H1 (cell line): ENCODE data around the gene F11R. TPM values are rescaled to one million over a fixed set of nuclear protein-coding genes. Genes with fewer than 3 reads are reported as not detected.

Source experiments
- CTCF ChIA-PET: fragments of 300-600 bp; sonication (Branson Sonifier 250); formaldehyde crosslinking; loops from one replicate; lab custom pipeline; 2021; ENCODE audit not compliant: partially characterized antibody; lab: Charles Lee
- POLR2A ChIA-PET: fragments of 300-600 bp; sonication (Branson Sonifier 250); formaldehyde crosslinking; loops from one replicate; lab custom pipeline; 2021; ENCODE audit warnings: inconsistent platforms; ENCODE audit not compliant: partially characterized antibody; lab: Charles Lee
- DNase-seq, 2 experiments: peaks; one replicate each; pipeline versions ENCODE4 v3.0.0 to v3.0.0-alpha.2; 2010 to 2022; ENCODE audit warnings: low spot score in 2 of 2, low read depth in 1 of 2, mixed read lengths in 1 of 2
- FAIRE-seq: peaks from 2 replicates; lab custom pipeline; 2011; peaks lifted over from hg19 to GRCh38; lab: Jason Lieb, UNC
- H2AFZ ChIP-seq: 2 replicates; pipeline ENCODE4 v1.8.1; 2012; ENCODE audit warnings: low read length, inconsistent platforms
- H2AK5ac ChIP-seq: 2 replicates; pipeline ENCODE4 v1.6.1; 2013; ENCODE audit warnings: low read depth, low read length
- H2BK120ac ChIP-seq: replicated peaks from 2 replicates; pipeline ENCODE3; 2013; ENCODE audit warnings: low read depth, low read length, inconsistent platforms
- H2BK12ac ChIP-seq: 2 replicates; pipeline ENCODE4 v1.6.1; 2013; ENCODE audit warnings: low read depth, low read length
- H2BK15ac ChIP-seq: 2 replicates; pipeline ENCODE4 v1.6.1; 2013; ENCODE audit warnings: low read length
- H2BK20ac ChIP-seq: 2 replicates; pipeline ENCODE4 v1.6.1; 2013; ENCODE audit warnings: low read length
- H2BK5ac ChIP-seq: 2 replicates; pipeline ENCODE4 v1.6.1; 2013; ENCODE audit warnings: low read depth, low read length
- H3K14ac ChIP-seq: 2 replicates; pipeline ENCODE4 v1.6.1; 2013; ENCODE audit warnings: inconsistent platforms; ENCODE audit not compliant: insufficient read length
- H3K18ac ChIP-seq: 2 replicates; pipeline ENCODE4 v1.6.1; 2013; ENCODE audit warnings: low read length; ENCODE audit errors: extremely low read depth
- H3K23ac ChIP-seq: 2 replicates; pipeline ENCODE4 v1.6.1; 2013; ENCODE audit warnings: inconsistent platforms; ENCODE audit not compliant: insufficient read length
- H3K23me2 ChIP-seq: 2 replicates; pipeline ENCODE4 v1.6.1; 2013; ENCODE audit warnings: low read depth, low read length
- H3K27ac ChIP-seq: 2 replicates; pipeline ENCODE4 v1.6.1; 2011; ENCODE audit warnings: low read depth, low read length, inconsistent platforms
- H3K27me3 ChIP-seq, 4 experiments: replicated peaks in 1 of 4; 1 replicate in 1 of 4; 2 replicates in 3 of 4; pipeline versions ENCODE4 v1.6.1 to v1.8.1; 2011 to 2013; ENCODE audit warnings: low read length in 3 of 4, mild to moderate bottlenecking in 3 of 4, inconsistent platforms in 2 of 4, mixed read lengths in 2 of 4, moderate library complexity in 1 of 4; ENCODE audit not compliant: control insufficient read depth in 3 of 4, insufficient read depth in 3 of 4; ENCODE audit errors: extremely low read depth in 1 of 4
- H3K36me3 ChIP-seq, 4 experiments: 2 replicates each; pipeline versions ENCODE4 v1.6.1 to v1.8.1; 2011 to 2013; ENCODE audit warnings: mild to moderate bottlenecking in 4 of 4, low read length in 3 of 4, moderate library complexity in 2 of 4, control low read depth in 1 of 4, inconsistent platforms in 1 of 4; ENCODE audit not compliant: insufficient read depth in 4 of 4, control insufficient read depth in 2 of 4
- H3K4ac ChIP-seq: replicated peaks from 2 replicates; pipeline ENCODE3; 2013; ENCODE audit warnings: low read length, low read depth, mixed read lengths, inconsistent platforms; ENCODE audit not compliant: insufficient read length
- H3K4me1 ChIP-seq, 4 experiments: replicated peaks in 1 of 4; 1 replicate in 1 of 4; 2 replicates in 3 of 4; pipeline versions ENCODE4 v1.6.1 to v1.8.1; 2011 to 2013; ENCODE audit warnings: low read length in 3 of 4, inconsistent platforms in 2 of 4, mixed read lengths in 1 of 4; ENCODE audit not compliant: insufficient read depth in 4 of 4, control insufficient read depth in 3 of 4
- H3K4me2 ChIP-seq, 2 experiments: 2 replicates each; pipeline versions ENCODE4 v1.6.1 to v1.8.1; 2011 to 2013; ENCODE audit warnings: low read depth in 2 of 2, low read length in 2 of 2, control low read depth in 1 of 2, inconsistent platforms in 1 of 2, mild to moderate bottlenecking in 1 of 2; ENCODE audit not compliant: insufficient read depth in 1 of 2
- H3K4me3 ChIP-seq, 4 experiments: fragments of 200-600, 300-600 bp in 1 of 4; sonication (generic), shearing (Covaris generic), sonication (Bioruptor Twin) in 1 of 4; 2 replicates each; pipeline versions ENCODE4 v1.5.1 to v1.8.1; 2011 to 2016; ENCODE audit warnings: low read length in 4 of 4, low read depth in 3 of 4, control low read depth in 2 of 4, inconsistent platforms in 2 of 4, mild to moderate bottlenecking in 2 of 4, mixed read lengths in 1 of 4, moderate library complexity in 1 of 4; ENCODE audit not compliant: insufficient read depth in 2 of 4; ENCODE audit errors: extremely low read depth in 1 of 4
- H3K56ac ChIP-seq: replicated peaks from 2 replicates; pipeline ENCODE3; 2013; ENCODE audit warnings: low read depth, mild to moderate bottlenecking, mixed read lengths, low read length, inconsistent platforms; ENCODE audit not compliant: insufficient read length
- H3K79me1 ChIP-seq: 2 replicates; pipeline ENCODE4 v1.6.1; 2013; ENCODE audit warnings: low read depth, low read length, control low read depth
- H3K79me2 ChIP-seq, 2 experiments: 2 replicates each; pipeline versions ENCODE4 v1.6.1 to v1.8.1; 2012 to 2013; ENCODE audit warnings: low read length in 2 of 2, mild to moderate bottlenecking in 2 of 2, inconsistent platforms in 1 of 2; ENCODE audit not compliant: insufficient read depth in 2 of 2, control insufficient read depth in 1 of 2
- H3K9ac ChIP-seq, 4 experiments: replicated peaks in 1 of 4; 1 replicate in 1 of 4; 2 replicates in 3 of 4; pipeline versions ENCODE4 v1.6.1 to v1.8.1; 2011 to 2013; ENCODE audit warnings: low read depth in 3 of 4, low read length in 3 of 4, control low read depth in 2 of 4, mild to moderate bottlenecking in 2 of 4, moderate library complexity in 2 of 4, inconsistent platforms in 1 of 4; ENCODE audit errors: extremely low read depth in 1 of 4
- H3K9me3 ChIP-seq, 2 experiments: 2 replicates each; pipeline versions ENCODE4 v1.6.1 to v1.8.1; 2012 to 2013; ENCODE audit warnings: mild to moderate bottlenecking in 2 of 2, moderate library complexity in 2 of 2, control low read depth in 1 of 2, inconsistent platforms in 1 of 2, low read depth in 1 of 2, low read length in 1 of 2, mixed read lengths in 1 of 2; ENCODE audit not compliant: insufficient read depth in 2 of 2
- H4K20me1 ChIP-seq, 2 experiments: replicated peaks in 1 of 2; 2 replicates each; pipeline versions ENCODE3 to v1.8.1; 2011 to 2013; ENCODE audit warnings: inconsistent platforms in 2 of 2, low read length in 2 of 2, mild to moderate bottlenecking in 1 of 2; ENCODE audit not compliant: insufficient read depth in 2 of 2, control insufficient read depth in 1 of 2
- H4K5ac ChIP-seq: 2 replicates; pipeline ENCODE4 v1.6.1; 2013; ENCODE audit warnings: low read length, low read depth, mixed read lengths, inconsistent platforms; ENCODE audit not compliant: insufficient read length
- H4K8ac ChIP-seq: 2 replicates; pipeline ENCODE4 v1.8.0; 2013; ENCODE audit warnings: mild to moderate bottlenecking, moderate library complexity, low read length, inconsistent platforms; ENCODE audit not compliant: insufficient read depth; ENCODE audit errors: extremely low read depth
- H4K91ac ChIP-seq: replicated peaks from 2 replicates; pipeline ENCODE3; 2013; ENCODE audit warnings: low read length, mixed read lengths, inconsistent platforms; ENCODE audit not compliant: insufficient read length
- BACH1 ChIP-seq: IDR thresholded peaks from 2 replicates; pipeline ENCODE4 v1.6.1; 2012; ENCODE audit warnings: low read length, improper control_type of control experiment
- CEBPB ChIP-seq: IDR thresholded peaks from 2 replicates; pipeline ENCODE4 v1.6.1; 2012; ENCODE audit warnings: low read depth, low read length
- EZH2 ChIP-seq: fragments of 200-600 bp; sonication (generic); IDR thresholded peaks from 2 replicates; pipeline ENCODE4 v1.7.1; 2012; ENCODE audit warnings: low read depth, mild to moderate bottlenecking, moderate library complexity, low read length, inconsistent platforms; ENCODE audit not compliant: severe bottlenecking
- HDAC6 ChIP-seq: IDR thresholded peaks from one replicate; pipeline ENCODE4 v1.7.1; 2012; ENCODE audit warnings: low read depth, mild to moderate bottlenecking, inconsistent platforms, low read length, moderate library complexity
- MAFK ChIP-seq: IDR thresholded peaks from 2 replicates; pipeline ENCODE4 v1.6.1; 2012; ENCODE audit warnings: low read depth, mild to moderate bottlenecking, improper control_type of control experiment, low read length
- MAX ChIP-seq: IDR thresholded peaks from 2 replicates; pipeline ENCODE4 v1.6.1; 2012; ENCODE audit warnings: inconsistent platforms
- NANOG ChIP-seq: IDR thresholded peaks from 2 replicates; pipeline ENCODE4 v1.6.1; 2011; ENCODE audit warnings: low read length, low read depth, mild to moderate bottlenecking, inconsistent platforms; ENCODE audit not compliant: insufficient read depth, poor library complexity, severe bottlenecking
- POU5F1 ChIP-seq: IDR thresholded peaks from 2 replicates; pipeline ENCODE4 v1.6.1; 2011; ENCODE audit warnings: low read depth, mild to moderate bottlenecking, low read length, moderate library complexity
- RAD21 ChIP-seq, 2 experiments: IDR thresholded peaks in 1 of 2; conservative IDR thresholded peaks in 1 of 2; 2 replicates each; pipeline ENCODE4 v1.6.1; 2011; ENCODE audit warnings: low read depth in 2 of 2, low read length in 2 of 2, improper control_type of control experiment in 1 of 2, inconsistent platforms in 1 of 2, mild to moderate bottlenecking in 1 of 2, moderate library complexity in 1 of 2
- RNF2 ChIP-seq: fragments of 200-900, 300-1000 bp; sonication (generic); IDR thresholded peaks from 2 replicates; pipeline ENCODE4 v1.7.1; 2016; ENCODE audit warnings: borderline replicate concordance, low read depth, mild to moderate bottlenecking, antibody characterized with exemption, low read length; ENCODE audit not compliant: poor library complexity, severe bottlenecking; ENCODE audit errors: missing control alignments
- SIN3A ChIP-seq, 2 experiments: IDR thresholded peaks in 1 of 2; conservative IDR thresholded peaks in 1 of 2; 2 replicates each; pipeline ENCODE4 v1.6.1; 2011 to 2012; ENCODE audit warnings: low read length in 2 of 2, improper control_type of control experiment in 1 of 2, low read depth in 1 of 2, mild to moderate bottlenecking in 1 of 2
- TCF12 ChIP-seq: IDR thresholded peaks from 2 replicates; pipeline ENCODE4 v1.6.1; 2011; ENCODE audit warnings: low read depth, mild to moderate bottlenecking, low read length
- WGBS, 2 experiments: shearing (Covaris generic) in 1 of 2; methylation state at CpG; one replicate each; pipeline versions ENCODE4 v1.1.6 to v1.1.7; 2013 to 2015; ENCODE audit warnings: low lambda C conversion rate in 2 of 2, mixed read lengths in 2 of 2, inconsistent platforms in 1 of 2, low coverage in 1 of 2, missing lambda C conversion rate in 1 of 2; ENCODE audit not compliant: insufficient replicate concordance in 2 of 2, insufficient coverage in 1 of 2, insufficient read length in 1 of 2; ENCODE audit errors: extremely low coverage in 1 of 2, missing lambda C conversion rate in 1 of 2; 5-methylcytosine and 5-hydroxymethylcytosine counted together
- polyA plus RNA-seq, 7 experiments: library from polyadenylated mRNA; depleted of rRNA in 3 of 7; stranded (reverse) in 5 of 7; unstranded in 2 of 7; fragments of >200 nt in 5 of 7; fragments of 200-250 nt in 2 of 7; gene quantifications; 1 replicate in 5 of 7; 2 replicates in 1 of 7; 4 replicates in 1 of 7; pipeline versions ENCODE4 v1.2.1 to v1.2.3, GENCODE V29; 2011 to 2013; ENCODE audit warnings: missing spikeins in 2 of 7, mixed read lengths in 2 of 7
- total RNA-seq: library from RNA; stranded (reverse); fragmentation: NEBNext Ultra II Directional; extraction: Animal tissue kit (Norgen Biotek cat#: 25700); gene quantifications from 2 replicates; pipeline ENCODE4 v1.2.1, GENCODE V29; 2021

Gene F11R
- total and polyA plus RNA-seq, 2 of the 8 experiments (the other 6 are each of a cell fraction or from before 2014, with no cell fraction given), result 159 to 200 TPM

GRCh38 chr1:160971618-160972056 lies 49.3 kb downstream of the F11R start:
- H2AFZ ChIP-seq, result no peak overlapping the region; the same call in 1 of the 2 replicates
- ChIA-PET POLR2A (interaction anchor here (0.5 to 2.1 kb wide), 4 partner anchors 9 to 20 kb away, joined by 3 to 8 read pairs (median 5); no protein-coding TSS in a partner anchor), CTCF (interaction anchor here (1.2 to 7.9 kb wide), 4 partner anchors 17 to 141 kb away, joined by 3 to 63 read pairs (median 9); partner anchors contain the start of gene ITLN2)
- H3K36me3 ChIP-seq, result no peaks in the 10 kb centered on the region
- no peaks in the 10 kb centered on the region for H3K79me2 ChIP-seq
- no peak overlapping the region for H3K4ac ChIP-seq
- H2AK5ac ChIP-seq, result no peak overlapping the region
- peak overlapping the region; percentile 10; the same call in 1 of the 2 replicates for H3K18ac ChIP-seq
- peak overlapping the region; percentile 45; the same call in 1 of the 2 replicates for H2BK12ac ChIP-seq
- H2BK5ac ChIP-seq, result 0 out of 2 replicates have a peak overlapping the region, but pooled peaks have one; percentile 6
- H2BK15ac ChIP-seq, result no peak overlapping the region
- DNase-seq (no peak), FAIRE-seq (peak; percentile 50)
- no peak overlapping the region for H3K9ac ChIP-seq
- H3K4me1 ChIP-seq, result peaks cover 4 to 13% (median 11%) of the 10 kb centered on the region in 4 experiments; a peak in 6 of 7 replicates
- peak overlapping the region; percentile 86 for H2BK120ac ChIP-seq
- no peak overlapping the region for H4K5ac ChIP-seq
- peak overlapping the region in 1 of 4 experiments; percentile 34; a peak in 1 of 8 replicates for H3K4me3 ChIP-seq
- H3K56ac ChIP-seq, result no peak overlapping the region
- H3K4me2 ChIP-seq, result peak overlapping the region; percentile 27 to 51
- H3K9me3 ChIP-seq, result no peaks in the 10 kb centered on the region
- no peaks in the 10 kb centered on the region for H3K23me2 ChIP-seq
- no peak overlapping the region for H3K23ac ChIP-seq
- H4K20me1 ChIP-seq, result no peaks in the 10 kb centered on the region
- no peak overlapping the region for H3K27ac ChIP-seq
- peak overlapping the region; percentile 15 for H4K91ac ChIP-seq
- no peak overlapping the region for H3K14ac ChIP-seq
- H4K8ac ChIP-seq, result no peak overlapping the region
- H2BK20ac ChIP-seq, result peak overlapping the region; percentile 75; the same call in 1 of the 2 replicates
- H3K27me3 ChIP-seq, result no peaks in the 10 kb centered on the region
- no peaks in the 10 kb centered on the region for H3K79me1 ChIP-seq
- WGBS, 2 experiments, result 22% methylated on average over 6 of the region's 6 CpGs; no CpG with 5 or more reads in 1 of the 2 experiments
- TF ChIP-seq HDAC6 (no peak), POU5F1 (peak; percentile 66; the same call in 1 of the 2 replicates), NANOG (no peak), BACH1 (no peak), TCF12 (no peak), EZH2 (no peak), SIN3A (conservative IDR thresholded peaks at IDR 0.05 in 1 of 2, IDR thresholded peaks at IDR 0.05 in 1 of 2; ENCODE audit: low read depth in 1 of 2, low read length in 2 of 2) (no peak), MAX (peak; percentile 40; the same call in 1 of the 2 replicates), MAFK (no peak), RNF2 (no peak), RAD21 (IDR thresholded peaks at IDR 0.05 in 1 of 2, conservative IDR thresholded peaks at IDR 0.05 in 1 of 2; ENCODE audit: low read depth in 2 of 2, low read length in 2 of 2) (no peak), CEBPB (no peak)
